ENCODE data around the gene DYNLT2.

DNA sequence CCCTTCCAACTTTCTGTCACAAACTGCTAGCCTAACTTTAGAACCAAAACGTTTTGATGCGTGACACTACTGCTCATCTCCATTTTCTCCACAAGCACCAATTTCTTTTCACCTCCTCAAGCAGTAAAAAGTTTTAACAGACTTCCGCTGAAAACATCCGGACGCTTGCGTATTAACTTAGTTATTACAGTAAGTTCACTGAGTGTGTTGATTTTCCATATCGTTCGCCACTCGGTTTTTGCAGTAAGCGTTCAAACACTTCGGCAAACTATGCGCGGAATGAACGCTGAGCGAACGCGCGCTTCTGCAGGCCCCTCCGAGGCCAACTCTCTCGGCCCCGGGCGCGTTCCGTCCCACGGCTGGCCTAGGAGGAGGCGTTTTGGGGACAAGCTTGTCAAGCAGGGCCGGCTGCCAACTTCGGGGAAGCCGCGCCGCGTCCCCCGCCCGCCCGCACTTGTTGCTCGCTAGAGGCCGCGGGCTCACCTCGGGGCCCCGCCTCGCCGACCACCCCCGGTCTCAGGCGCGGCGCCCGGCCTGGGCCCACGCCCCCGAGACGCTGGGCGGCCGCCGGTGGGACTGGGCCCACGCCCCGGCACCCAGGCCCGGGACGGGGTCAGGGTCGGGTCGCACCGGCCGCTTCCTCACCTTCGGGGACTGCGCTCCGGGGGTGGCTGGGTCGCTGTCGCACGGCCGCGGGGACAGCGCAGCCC, 28.0 kb downstream of the DYNLT2 start:
- TF ChIP-seq CTCF (IDR thresholded peaks at IDR 0.05) = no peak
- peak in 3 of 4 donors; percentile 42 to 51 (median 50) for TF ChIP-seq POLR2AphosphoS5 (IDR thresholded peaks at IDR 0.05)
- TF ChIP-seq POLR2A (IDR thresholded peaks at IDR 0.05) = no peak
